HepG2 (cell line): ENCODE results near the gene TAS1R3. TPM values are rescaled to one million over a fixed set of nuclear protein-coding genes. Genes with fewer than 3 reads are reported as not detected.
A peak's percentile ranks its signal among the peaks of the same experiment; 100 is the strongest.

Source experiments
- ATAC-seq: fragments of 200-7000 bp; cut with Tn5 transposase; 3 replicates; pipeline ENCODE4 v1.9.1; 2020; ENCODE audit warnings: mild to moderate bottlenecking, moderate library complexity
- BruUV-seq: library from RNA; stranded (reverse); fragments of 400-500 nt; replicated peaks from 2 replicates; lab custom pipeline; 2021; lab: Mats Ljungman, UMichigan
- CTCF ChIA-PET: fragments of 300-600 bp; formaldehyde crosslinking; extraction: SDS; loops from one replicate; lab custom pipeline; 2021; ENCODE audit warnings: low total read pairs, inconsistent platforms, low intra/inter-chr PET ratio; lab: Yijun Ruan, JAX
- POLR2A ChIA-PET: fragments of 350-600 bp; sonication (Branson Sonifier 250); formaldehyde crosslinking; loops from one replicate; lab custom pipeline; 2020; ENCODE audit warnings: antibody characterized with exemption, inconsistent platforms; lab: Yijun Ruan, JAX
- DNase-seq: peaks from one replicate; pipeline ENCODE4 v3.0.0-alpha.2; 2015; ENCODE audit warnings: low spot score
- FAIRE-seq: peaks from 3 replicates; lab custom pipeline; 2011; peaks lifted over from hg19 to GRCh38; lab: Jason Lieb, UNC
- H2AFZ ChIP-seq: one replicate; pipeline ENCODE4 v1.6.1; 2011; ENCODE audit warnings: low read length, inconsistent platforms
- H3K27ac ChIP-seq: fragments of 300-600 bp; 3 replicates; pipeline ENCODE4 v1.8.0; 2011; ENCODE audit warnings: mixed run types, mild to moderate bottlenecking, mixed read lengths, low read length, inconsistent platforms; ENCODE audit not compliant: insufficient read depth; ENCODE audit errors: extremely low read length
- H3K27me3 ChIP-seq, 2 experiments: fragments of 200-600 bp in 1 of 2; 2 replicates in 1 of 2; 3 replicates in 1 of 2; pipeline versions ENCODE4 v1.6.0 to v1.8.0; 2011; ENCODE audit warnings: low read length in 2 of 2, mild to moderate bottlenecking in 2 of 2, moderate library complexity in 2 of 2, inconsistent platforms in 1 of 2; ENCODE audit not compliant: insufficient read depth in 2 of 2, control insufficient read depth in 1 of 2
- H3K36me3 ChIP-seq, 2 experiments: fragments of 200-600 bp in 1 of 2; replicated peaks in 1 of 2; 2 replicates in 1 of 2; 3 replicates in 1 of 2; pipeline versions ENCODE4 v1.5.1 to v1.8.0; 2011; ENCODE audit warnings: low read length in 2 of 2, inconsistent platforms in 1 of 2; ENCODE audit not compliant: insufficient read depth in 2 of 2, control insufficient read depth in 1 of 2
- H3K4me1 ChIP-seq: 2 replicates; pipeline ENCODE4 v1.5.1; 2012; ENCODE audit warnings: low read length, inconsistent platforms; ENCODE audit not compliant: insufficient read depth
- H3K4me2 ChIP-seq: 2 replicates; pipeline ENCODE4 v1.6.0; 2011; ENCODE audit warnings: low read depth, low read length, inconsistent platforms
- H3K4me3 ChIP-seq, 3 experiments: fragments of 200-600 bp in 1 of 3; sonication (generic), shearing (Covaris generic) in 1 of 3; replicated peaks in 1 of 3; 2 replicates each; pipeline ENCODE4 v1.5.1; 2011 to 2016; ENCODE audit warnings: low read length in 3 of 3, inconsistent platforms in 2 of 3, low read depth in 2 of 3, mild to moderate bottlenecking in 2 of 3, control low read depth in 1 of 3, mixed read lengths in 1 of 3; ENCODE audit not compliant: insufficient read depth in 1 of 3
- H3K79me2 ChIP-seq: one replicate; pipeline ENCODE4 v1.6.1; 2011; ENCODE audit warnings: low read length, inconsistent platforms; ENCODE audit not compliant: insufficient read depth
- H3K9ac ChIP-seq: 2 replicates; pipeline ENCODE4 v1.6.0; 2011; ENCODE audit warnings: mild to moderate bottlenecking, low read depth, low read length, inconsistent platforms; ENCODE audit not compliant: insufficient read depth
- H3K9me3 ChIP-seq: 2 replicates; pipeline ENCODE4 v1.5.1; 2012; ENCODE audit warnings: mild to moderate bottlenecking, low read length
- H4K20me1 ChIP-seq: 2 replicates; pipeline ENCODE4 v1.6.0; 2011; ENCODE audit warnings: inconsistent platforms, mild to moderate bottlenecking, low read length, moderate library complexity; ENCODE audit not compliant: insufficient read depth
- ATF7-NPFF ChIP-seq: sonication (generic); formaldehyde crosslinking; IDR thresholded peaks from 2 replicates; pipeline ENCODE4 v1.8.1; 2023; ENCODE audit warnings: mild to moderate bottlenecking, low read depth, missing genetic modification reagents, moderate library complexity
- EED ChIP-seq: sonication (generic); formaldehyde crosslinking; IDR thresholded peaks from 2 replicates; pipeline ENCODE4 v1.5.0; 2020; ENCODE audit warnings: mild to moderate bottlenecking, missing genetic modification reagents
- ESRRA ChIP-seq: sonication (generic); formaldehyde crosslinking; IDR thresholded peaks from 2 replicates; pipeline ENCODE4 v1.5.1; 2020; ENCODE audit warnings: mild to moderate bottlenecking, low read depth, missing genetic modification reagents
- HMGA1 ChIP-seq: sonication (generic); formaldehyde crosslinking; conservative IDR thresholded peaks from 2 replicates; pipeline ENCODE4 v1.4.0; 2020; ENCODE audit warnings: missing genetic modification reagents
- KDM2A ChIP-seq: sonication (generic); formaldehyde crosslinking; IDR thresholded peaks from 2 replicates; pipeline ENCODE4 v1.4.0; 2020; ENCODE audit warnings: low read depth, missing genetic modification reagents, borderline replicate concordance
- MED1 ChIP-seq: sonication (generic); formaldehyde crosslinking; IDR thresholded peaks from 2 replicates; pipeline ENCODE4 v1.4.0; 2020; ENCODE audit warnings: missing genetic modification reagents
- MTA1 ChIP-seq: sonication (generic); formaldehyde crosslinking; IDR thresholded peaks from 2 replicates; pipeline ENCODE4 v1.4.0; 2020; ENCODE audit warnings: missing genetic modification reagents, mild to moderate bottlenecking, borderline replicate concordance
- POLR2A ChIP-seq, 2 experiments: IDR thresholded peaks; 2 replicates each; pipeline ENCODE4 v1.6.1; 2011; ENCODE audit warnings: low read depth in 2 of 2, low read length in 2 of 2, mild to moderate bottlenecking in 1 of 2, moderate library complexity in 1 of 2; ENCODE audit not compliant: insufficient read depth in 1 of 2
- SALL2 ChIP-seq: sonication (generic); formaldehyde crosslinking; IDR thresholded peaks from 2 replicates; pipeline ENCODE4 v1.8.1; 2023; ENCODE audit warnings: mild to moderate bottlenecking, missing genetic modification reagents, inconsistent platforms
- STAG1 ChIP-seq: sonication (generic); formaldehyde crosslinking; IDR thresholded peaks from 2 replicates; pipeline ENCODE4 v1.4.0; 2020; ENCODE audit warnings: missing genetic modification reagents
- STAT5B ChIP-seq: sonication (generic); formaldehyde crosslinking; IDR thresholded peaks from 2 replicates; pipeline ENCODE4 v1.4.0; 2020; ENCODE audit warnings: missing genetic modification reagents
- TBX2 ChIP-seq: sonication (generic); formaldehyde crosslinking; IDR thresholded peaks from 2 replicates; pipeline ENCODE4 v1.5.0; 2020; ENCODE audit warnings: missing genetic modification reagents, mild to moderate bottlenecking, borderline replicate concordance
- TCF12 ChIP-seq, 2 experiments: fragments of 450-650 bp in 1 of 2; sonication (generic) in 1 of 2; formaldehyde crosslinking in 1 of 2; IDR thresholded peaks; 2 replicates each; pipeline versions ENCODE4 v1.6.1 to v1.8.0; 2017 to 2022; ENCODE audit warnings: antibody characterized with exemption in 1 of 2, mild to moderate bottlenecking in 1 of 2, missing genetic modification reagents in 1 of 2, moderate library complexity in 1 of 2
- ZFP1 ChIP-seq: IDR thresholded peaks from 2 replicates; pipeline ENCODE4 v1.6.1; 2016
- ZIK1 ChIP-seq: sonication (generic); formaldehyde crosslinking; IDR thresholded peaks from 2 replicates; pipeline ENCODE4 v1.5.0; 2020; ENCODE audit warnings: mild to moderate bottlenecking, low read depth, missing genetic modification reagents, borderline replicate concordance
- ZNF775 ChIP-seq: sonication (generic); formaldehyde crosslinking; IDR thresholded peaks from 2 replicates; pipeline ENCODE4 v1.4.0; 2020; ENCODE audit warnings: missing genetic modification reagents, mild to moderate bottlenecking, moderate library complexity, borderline replicate concordance
- ZNF776 ChIP-seq: sonication (generic); formaldehyde crosslinking; IDR thresholded peaks from 2 replicates; pipeline ENCODE4 v1.4.0; 2020; ENCODE audit warnings: mild to moderate bottlenecking, missing genetic modification reagents
- WGBS: methylation state at CpG from one replicate; pipeline ENCODE4 v1.1.6; 2017; ENCODE audit warnings: low lambda C conversion rate; 5-methylcytosine and 5-hydroxymethylcytosine counted together
- in situ Hi-C: cut with HindIII; loops from 2 replicates; pipeline ENCODE4 v1.10.0; 2017; ENCODE audit warnings: low pct_unique_long_range_greater_than_20kb; ENCODE audit not compliant: extremely low pct_ligation_motif_present
- intact Hi-C: fragments of 100-400 bp; cut with micrococcal nuclease; formaldehyde crosslinking; loops from one replicate; pipeline ENCODE4 v1.10.0; 2022; ENCODE audit not compliant: unreplicated experiment
- polyA plus RNA-seq, 8 experiments: library from polyadenylated mRNA; depleted of rRNA in 3 of 8; stranded (reverse) in 7 of 8; unstranded in 1 of 8; fragments of >200 nt; fragmentation: Illumina TruSeq in 4 of 8; extraction: Trizol in 4 of 8; gene quantifications; 2 replicates each; pipeline versions ENCODE4 v1.2.1 to v1.2.3, GENCODE V29; 2011 to 2016; ENCODE audit warnings: low read depth in 4 of 8, missing spikeins in 1 of 8, mixed read lengths in 1 of 8; ENCODE audit not compliant: insufficient read depth in 1 of 8
- total RNA-seq, 5 experiments: library from RNA; depleted of rRNA; stranded (reverse); fragments of >200 nt; fragmentation: Illumina TruSeq; extraction: Trizol; gene quantifications; 2 replicates each; pipeline ENCODE4 v1.2.3, GENCODE V29; 2016; ENCODE audit warnings: low read depth in 1 of 5
- TF ChIP-seq, protein P1 (sequence below): IDR thresholded peaks from 2 replicates; pipeline ENCODE4 v1.6.1; 2016; ENCODE audit warnings: mild to moderate bottlenecking
- TF ChIP-seq, protein P2 (sequence below): sonication (generic); formaldehyde crosslinking; IDR thresholded peaks from 2 replicates; pipeline ENCODE4 v1.8.0; 2022; ENCODE audit warnings: mild to moderate bottlenecking, missing genetic modification reagents, borderline replicate concordance
- TF ChIP-seq, protein P3 (sequence below): sonication (generic); formaldehyde crosslinking; IDR thresholded peaks from 2 replicates; pipeline ENCODE4 v1.5.0; 2020; ENCODE audit warnings: mild to moderate bottlenecking, missing genetic modification reagents, moderate library complexity

TAS1R3 gene
- total and polyA plus RNA-seq, 2 of the 13 experiments (the other 11 are each of a cell fraction or from before 2014, with no cell fraction given): 0.13 to 0.15 TPM

DNA sequence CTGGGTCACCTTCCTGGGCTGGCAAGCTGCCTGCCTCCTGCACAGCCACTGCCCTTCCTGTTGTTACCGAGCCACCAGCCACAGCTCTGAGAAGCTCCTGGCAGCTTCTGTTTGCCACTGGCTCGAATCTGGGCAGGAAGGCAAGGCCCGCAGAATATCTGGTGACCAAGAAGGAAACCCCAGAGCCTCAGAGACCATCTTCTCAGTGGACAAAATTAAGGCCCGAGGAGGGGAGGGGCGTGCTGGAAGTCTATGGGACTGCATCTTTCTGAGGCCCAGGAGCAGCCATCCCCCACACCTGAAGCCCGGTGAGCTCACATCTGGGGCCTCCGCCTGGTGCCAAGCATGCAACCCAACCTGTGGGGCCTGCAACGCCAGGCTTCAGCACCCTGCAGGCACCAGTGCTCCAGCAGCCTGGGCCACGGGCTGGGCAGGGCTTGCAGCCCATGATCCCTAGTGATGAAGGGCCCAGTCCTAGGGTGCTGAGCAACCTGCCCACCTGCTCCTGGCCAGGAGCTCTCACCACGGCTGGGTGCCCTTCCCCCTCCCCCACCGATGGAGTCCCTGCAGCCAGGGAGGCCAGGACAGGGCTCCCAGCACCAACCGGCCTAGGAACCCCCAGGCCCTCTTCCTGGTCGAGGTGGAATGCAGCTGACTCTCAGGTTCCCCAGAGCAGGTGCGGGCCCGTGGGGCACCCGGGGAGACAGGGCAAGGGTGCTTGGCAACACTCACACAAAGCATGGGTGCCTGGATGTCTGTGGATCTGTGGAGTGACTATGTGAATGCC, 5.6 kb upstream of the TAS1R3 start:
- in situ Hi-C loops: no loop called here
- BruUV-seq: no TSS peak
- peaks cover 5% of the 10 kb centered on the region; the same call in 1 of the 2 replicates for H4K20me1 ChIP-seq
- TF ChIP-seq ATF7-NPFF (CRISPR knock-in tag) (0 out of 2 replicates have a peak, but pooled peaks have one; percentile 0), SALL2 (CRISPR knock-in tag) (no peak), HMGA1 (CRISPR knock-in tag) (no peak), EED (CRISPR knock-in tag) (no peak), ZNF776 (CRISPR knock-in tag) (no peak), MTA1 (CRISPR knock-in tag) (0 out of 2 replicates have a peak, but pooled peaks have one; percentile 8), MED1 (CRISPR knock-in tag) (no peak), STAT5B (CRISPR knock-in tag) (no peak), TCF12 (IDR thresholded peaks at IDR 0.05) (no peak), TCF12 (CRISPR knock-in tag; IDR thresholded peaks at IDR 0.05) (no peak), ESRRA (CRISPR knock-in tag) (no peak), KDM2A (CRISPR knock-in tag) (no peak), ZIK1 (CRISPR knock-in tag) (0 out of 2 replicates have a peak, but pooled peaks have one; percentile 10), POLR2A (IDR thresholded peaks at IDR 0.05; ENCODE audit: insufficient read depth in 1 of 2, low read depth in 2 of 2, low read length in 2 of 2) (0 out of 4 replicates have a peak, but pooled peaks of 1 of the 2 experiments have one; percentile 6), ZNF775 (CRISPR knock-in tag) (no peak), STAG1 (CRISPR knock-in tag) (no peak), ZFP1 (CRISPR knock-in tag) (no peak), TBX2 (CRISPR knock-in tag) (peak; percentile 0)
- TF ChIP-seq, protein P1, sequence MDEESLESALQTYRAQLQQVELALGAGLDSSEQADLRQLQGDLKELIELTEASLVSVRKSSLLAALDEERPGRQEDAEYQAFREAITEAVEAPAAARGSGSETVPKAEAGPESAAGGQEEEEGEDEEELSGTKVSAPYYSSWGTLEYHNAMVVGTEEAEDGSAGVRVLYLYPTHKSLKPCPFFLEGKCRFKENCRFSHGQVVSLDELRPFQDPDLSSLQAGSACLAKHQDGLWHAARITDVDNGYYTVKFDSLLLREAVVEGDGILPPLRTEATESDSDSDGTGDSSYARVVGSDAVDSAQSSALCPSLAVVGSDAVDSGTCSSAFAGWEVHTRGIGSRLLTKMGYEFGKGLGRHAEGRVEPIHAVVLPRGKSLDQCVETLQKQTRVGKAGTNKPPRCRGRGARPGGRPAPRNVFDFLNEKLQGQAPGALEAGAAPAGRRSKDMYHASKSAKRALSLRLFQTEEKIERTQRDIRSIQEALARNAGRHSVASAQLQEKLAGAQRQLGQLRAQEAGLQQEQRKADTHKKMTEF (CRISPR knock-in tag): no peak
- TF ChIP-seq, protein P2, sequence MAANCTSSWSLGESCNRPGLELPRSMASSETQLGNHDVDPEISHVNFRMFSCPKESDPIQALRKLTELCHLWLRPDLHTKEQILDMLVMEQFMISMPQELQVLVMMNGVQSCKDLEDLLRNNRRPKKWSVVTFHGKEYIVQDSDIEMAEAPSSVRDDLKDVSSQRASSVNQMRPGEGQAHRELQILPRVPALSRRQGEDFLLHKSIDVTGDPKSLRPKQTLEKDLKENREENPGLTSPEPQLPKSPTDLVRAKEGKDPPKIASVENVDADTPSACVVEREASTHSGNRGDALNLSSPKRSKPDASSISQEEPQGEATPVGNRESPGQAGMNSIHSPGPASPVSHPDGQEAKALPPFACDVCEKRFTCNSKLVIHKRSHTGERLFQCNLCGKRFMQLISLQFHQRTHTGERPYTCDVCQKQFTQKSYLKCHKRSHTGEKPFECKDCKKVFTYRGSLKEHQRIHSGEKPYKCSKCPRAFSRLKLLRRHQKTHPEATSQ (CRISPR knock-in tag): no peak
- TF ChIP-seq, protein P3, sequence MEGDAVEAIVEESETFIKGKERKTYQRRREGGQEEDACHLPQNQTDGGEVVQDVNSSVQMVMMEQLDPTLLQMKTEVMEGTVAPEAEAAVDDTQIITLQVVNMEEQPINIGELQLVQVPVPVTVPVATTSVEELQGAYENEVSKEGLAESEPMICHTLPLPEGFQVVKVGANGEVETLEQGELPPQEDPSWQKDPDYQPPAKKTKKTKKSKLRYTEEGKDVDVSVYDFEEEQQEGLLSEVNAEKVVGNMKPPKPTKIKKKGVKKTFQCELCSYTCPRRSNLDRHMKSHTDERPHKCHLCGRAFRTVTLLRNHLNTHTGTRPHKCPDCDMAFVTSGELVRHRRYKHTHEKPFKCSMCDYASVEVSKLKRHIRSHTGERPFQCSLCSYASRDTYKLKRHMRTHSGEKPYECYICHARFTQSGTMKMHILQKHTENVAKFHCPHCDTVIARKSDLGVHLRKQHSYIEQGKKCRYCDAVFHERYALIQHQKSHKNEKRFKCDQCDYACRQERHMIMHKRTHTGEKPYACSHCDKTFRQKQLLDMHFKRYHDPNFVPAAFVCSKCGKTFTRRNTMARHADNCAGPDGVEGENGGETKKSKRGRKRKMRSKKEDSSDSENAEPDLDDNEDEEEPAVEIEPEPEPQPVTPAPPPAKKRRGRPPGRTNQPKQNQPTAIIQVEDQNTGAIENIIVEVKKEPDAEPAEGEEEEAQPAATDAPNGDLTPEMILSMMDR (CRISPR knock-in tag): no peak

More for the DNA sequence above, 5.6 kb upstream of the TAS1R3 start:
- ChIA-PET CTCF (no interaction called here), POLR2A (interaction anchor here (1.0 to 1.4 kb wide), 4 partner anchors 10 to 46 kb away, joined by 3 to 4 read pairs (median 3); no protein-coding TSS in a partner anchor)
- ATAC-seq (peak; percentile 10), DNase-seq (no peak), FAIRE-seq (no peak)
- intact Hi-C loops: loop anchor here (2.0 kb wide), 1 partner anchor 19 kb away; no protein-coding TSS in a partner anchor
- WGBS: 0% methylated on average over 3 of the region's 16 CpGs
- H3K4me1 ChIP-seq: peaks cover 30% of the 10 kb centered on the region
- H3K79me2 ChIP-seq: peaks cover 45% of the 10 kb centered on the region
- H3K27me3 ChIP-seq: no peaks in the 10 kb centered on the region
- H3K4me2 ChIP-seq: peak overlapping the region; percentile 98
- peaks cover 3 to 5% of the 10 kb centered on the region in 2 experiments; a peak in 2 of 5 replicates for H3K36me3 ChIP-seq
- peak overlapping the region; percentile 77 for H3K27ac ChIP-seq
- no peak overlapping the region for H2AFZ ChIP-seq
- H3K9ac ChIP-seq: peak overlapping the region; percentile 90
- H3K9me3 ChIP-seq: no peaks in the 10 kb centered on the region
- H3K4me3 ChIP-seq: peak overlapping the region; percentile 68 to 96 (median 95)
